Fibroblast of skin of right biceps (primary cell): ENCODE measurements around the gene AFAP1.

Experiments
- DNase-seq: peaks from one replicate; pipeline ENCODE4 v3.0.0-alpha.2; 2013

AFAP1 gene

DNA sequence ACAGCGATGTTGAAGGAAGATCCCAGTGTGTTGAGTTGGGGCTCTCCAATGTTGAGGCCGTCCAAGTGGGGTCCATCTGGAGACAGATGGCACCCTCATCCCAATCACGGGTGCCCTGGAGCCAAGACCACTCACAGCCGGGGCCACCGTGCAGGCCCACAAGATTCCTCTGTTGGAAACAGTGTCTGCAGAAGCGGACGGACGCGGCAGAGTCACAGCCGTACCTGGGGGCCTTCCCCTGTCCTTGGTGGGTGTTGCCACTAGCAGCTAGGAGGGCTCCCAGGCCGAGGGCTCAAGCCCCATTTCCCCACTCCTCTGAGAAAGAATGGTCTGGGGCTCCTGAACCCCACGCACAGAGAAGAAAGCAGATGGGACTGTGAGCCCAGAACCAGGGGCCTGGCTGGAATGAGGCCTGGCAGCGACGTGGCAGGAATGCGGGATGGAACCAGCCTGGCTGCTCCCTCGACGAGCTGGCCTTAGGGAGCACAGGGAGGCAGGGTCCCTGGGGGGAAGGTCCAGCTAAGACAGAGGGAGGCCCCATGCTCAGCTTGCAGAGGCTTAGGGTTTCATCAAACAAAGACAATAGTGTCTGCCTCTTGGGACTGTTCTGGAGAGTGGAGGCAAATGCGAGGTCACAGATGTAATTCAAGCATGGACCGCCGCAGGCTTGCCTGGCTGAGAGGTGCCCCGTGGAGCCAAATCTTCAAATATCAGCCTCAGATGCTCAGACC is 228.9 kb downstream of the AFAP1 start:
- DNase-seq: no peak

- DNase-seq: no peak
Measured at GRCh38 chr4:7710126-7710525, 229.5 kb downstream of the AFAP1 start.

GRCh38 chr4:7709431-7709830 is 230.2 kb downstream of the AFAP1 start:
- DNase-seq: no peak

DNA sequence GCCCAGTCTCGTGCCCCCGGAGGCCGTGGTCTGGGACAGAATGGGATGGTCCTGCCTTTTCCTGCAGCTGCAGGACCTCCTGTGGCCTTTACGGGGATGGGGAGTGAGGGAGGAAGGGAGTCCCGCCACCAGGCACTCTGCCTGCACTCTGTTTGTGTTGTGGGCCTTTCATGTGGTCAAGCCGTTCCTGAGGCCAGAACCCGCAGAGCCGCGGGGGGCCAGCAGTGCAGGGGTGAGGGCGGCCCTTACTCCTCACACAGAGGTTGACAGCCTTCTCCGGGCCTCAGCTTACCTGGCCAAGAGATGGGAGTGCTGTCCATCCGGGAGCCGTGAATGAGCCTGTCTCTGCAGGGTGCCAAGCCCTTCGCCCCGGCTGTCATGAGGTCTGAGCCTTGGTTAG is 230.7 kb downstream of the AFAP1 start:
- DNase-seq: no peak
